Measurements from ENCODE around the gene UNG. TPM values are rescaled to one million over a fixed set of nuclear protein-coding genes. Genes with fewer than 3 reads are reported as not detected.

The UNG gene
- total RNA-seq, 1 experiment from 2014 or later: 99.0 TPM

DNA sequence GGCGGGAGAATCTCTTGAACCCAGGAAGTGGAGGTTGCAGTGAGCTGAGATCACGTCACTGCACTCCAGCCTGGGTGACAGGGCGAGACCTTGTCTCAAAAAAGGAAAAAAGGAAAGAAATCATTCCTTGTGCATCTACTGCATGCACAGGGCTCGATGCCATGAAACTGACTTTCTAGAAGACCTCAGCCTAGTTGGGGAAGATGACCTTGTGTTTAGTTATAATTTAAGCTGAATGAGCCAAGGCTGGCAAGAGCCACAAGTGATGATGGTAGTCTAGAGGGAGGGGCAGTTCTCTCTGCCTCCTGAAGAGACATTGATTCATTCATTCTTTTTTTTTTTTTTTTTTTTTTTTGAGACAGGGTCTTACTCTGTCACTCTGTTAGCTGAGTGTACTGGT lies 43.2 kb downstream of the UNG start:
- ChIA-PET CTCF (interaction anchor here (1.1 kb wide), 1 partner anchor 29 kb away, joined by 3 read pairs; no protein-coding TSS in a partner anchor), RAD21 (ENCODE audit: low non-redundant PET in 1 of 2, low total read pairs in 2 of 2, uncharacterized antibody in 2 of 2, unreplicated experiment in 2 of 2) (interaction anchor here in 1 of 2 experiments (0.6 kb wide), 1 partner anchor 463 kb away, joined by 7 read pairs; no protein-coding TSS in a partner anchor), POLR2A (interaction anchor here (0.7 kb wide), 1 partner anchor 11 kb away, joined by 6 read pairs; no protein-coding TSS in a partner anchor)
- no peak overlapping the region for H3K9ac ChIP-seq (ENCODE audit: low read length)
- no peaks in the 10 kb centered on the region for H3K9me3 ChIP-seq (ENCODE audit: control insufficient read depth in 1 of 2, insufficient read depth in 1 of 2, low read depth in 1 of 2, low read length in 2 of 2)
- no peak overlapping the region for H3K4me3 ChIP-seq (replicated peaks in 1 of 2; ENCODE audit: low read depth in 1 of 2, low read length in 2 of 2)
- H3K27ac ChIP-seq (ENCODE audit: low read depth, low read length): no peak overlapping the region
- no peaks in the 10 kb centered on the region for H3K79me2 ChIP-seq (ENCODE audit: insufficient read depth, low read length)
- H3K4me2 ChIP-seq (ENCODE audit: low read length): no peak overlapping the region
- DNase-seq (ENCODE audit: low read depth, low spot score) (no peak), ATAC-seq (no peak)
- H3K36me3 ChIP-seq (ENCODE audit: control insufficient read depth in 1 of 2, insufficient read depth in 2 of 2, low read length in 2 of 2): no peaks in the 10 kb centered on the region
- no peak overlapping the region for H2AFZ ChIP-seq (ENCODE audit: low read depth, low read length, poor library complexity, severe bottlenecking)
- intact Hi-C loops (cut with micrococcal nuclease): no loop called here
- no TSS peak for BruUV-seq (replicated peaks)
- TF ChIP-seq, protein P1, sequence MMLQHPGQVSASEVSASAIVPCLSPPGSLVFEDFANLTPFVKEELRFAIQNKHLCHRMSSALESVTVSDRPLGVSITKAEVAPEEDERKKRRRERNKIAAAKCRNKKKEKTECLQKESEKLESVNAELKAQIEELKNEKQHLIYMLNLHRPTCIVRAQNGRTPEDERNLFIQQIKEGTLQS (IDR thresholded peaks at IDR 0.05): no peak
- TF ChIP-seq, protein P2, sequence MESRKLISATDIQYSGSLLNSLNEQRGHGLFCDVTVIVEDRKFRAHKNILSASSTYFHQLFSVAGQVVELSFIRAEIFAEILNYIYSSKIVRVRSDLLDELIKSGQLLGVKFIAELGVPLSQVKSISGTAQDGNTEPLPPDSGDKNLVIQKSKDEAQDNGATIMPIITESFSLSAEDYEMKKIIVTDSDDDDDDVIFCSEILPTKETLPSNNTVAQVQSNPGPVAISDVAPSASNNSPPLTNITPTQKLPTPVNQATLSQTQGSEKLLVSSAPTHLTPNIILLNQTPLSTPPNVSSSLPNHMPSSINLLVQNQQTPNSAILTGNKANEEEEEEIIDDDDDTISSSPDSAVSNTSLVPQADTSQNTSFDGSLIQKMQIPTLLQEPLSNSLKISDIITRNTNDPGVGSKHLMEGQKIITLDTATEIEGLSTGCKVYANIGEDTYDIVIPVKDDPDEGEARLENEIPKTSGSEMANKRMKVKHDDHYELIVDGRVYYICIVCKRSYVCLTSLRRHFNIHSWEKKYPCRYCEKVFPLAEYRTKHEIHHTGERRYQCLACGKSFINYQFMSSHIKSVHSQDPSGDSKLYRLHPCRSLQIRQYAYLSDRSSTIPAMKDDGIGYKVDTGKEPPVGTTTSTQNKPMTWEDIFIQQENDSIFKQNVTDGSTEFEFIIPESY (IDR thresholded peaks at IDR 0.05; ENCODE audit: extremely low read depth, insufficient replicate concordance, low read length): no peak
- TF ChIP-seq FOSL1 (IDR thresholded peaks at IDR 0.05; ENCODE audit: low read depth) (no peak), RAD21 (IDR thresholded peaks at IDR 0.05; ENCODE audit: low read depth) (no peak), POLR2AphosphoS5 (IDR thresholded peaks at IDR 0.05; ENCODE audit: low read depth, low read length) (no peak), EGR1 (IDR thresholded peaks at IDR 0.05; ENCODE audit: low read depth) (no peak), SIN3A (IDR thresholded peaks at IDR 0.05; ENCODE audit: low read depth) (no peak), ELF1 (IDR thresholded peaks at IDR 0.05; ENCODE audit: borderline replicate concordance, low read depth) (no peak), EZH2 (IDR thresholded peaks at IDR 0.05) (no peak), CEBPB (IDR thresholded peaks at IDR 0.05; ENCODE audit: low read depth) (no peak), SRF (IDR thresholded peaks at IDR 0.05; ENCODE audit: low read depth) (no peak), EZH2phosphoT487 (IDR thresholded peaks at IDR 0.05; ENCODE audit: borderline replicate concordance) (no peak), POLR2A (IDR thresholded peaks at IDR 0.05; ENCODE audit: borderline replicate concordance, extremely low read depth, insufficient read depth, insufficient read length) (no peak), YY1 (IDR thresholded peaks at IDR 0.05; ENCODE audit: extremely low read depth, insufficient replicate concordance, low read depth, low read length) (no peak)
- TF ChIP-seq, protein P3, sequence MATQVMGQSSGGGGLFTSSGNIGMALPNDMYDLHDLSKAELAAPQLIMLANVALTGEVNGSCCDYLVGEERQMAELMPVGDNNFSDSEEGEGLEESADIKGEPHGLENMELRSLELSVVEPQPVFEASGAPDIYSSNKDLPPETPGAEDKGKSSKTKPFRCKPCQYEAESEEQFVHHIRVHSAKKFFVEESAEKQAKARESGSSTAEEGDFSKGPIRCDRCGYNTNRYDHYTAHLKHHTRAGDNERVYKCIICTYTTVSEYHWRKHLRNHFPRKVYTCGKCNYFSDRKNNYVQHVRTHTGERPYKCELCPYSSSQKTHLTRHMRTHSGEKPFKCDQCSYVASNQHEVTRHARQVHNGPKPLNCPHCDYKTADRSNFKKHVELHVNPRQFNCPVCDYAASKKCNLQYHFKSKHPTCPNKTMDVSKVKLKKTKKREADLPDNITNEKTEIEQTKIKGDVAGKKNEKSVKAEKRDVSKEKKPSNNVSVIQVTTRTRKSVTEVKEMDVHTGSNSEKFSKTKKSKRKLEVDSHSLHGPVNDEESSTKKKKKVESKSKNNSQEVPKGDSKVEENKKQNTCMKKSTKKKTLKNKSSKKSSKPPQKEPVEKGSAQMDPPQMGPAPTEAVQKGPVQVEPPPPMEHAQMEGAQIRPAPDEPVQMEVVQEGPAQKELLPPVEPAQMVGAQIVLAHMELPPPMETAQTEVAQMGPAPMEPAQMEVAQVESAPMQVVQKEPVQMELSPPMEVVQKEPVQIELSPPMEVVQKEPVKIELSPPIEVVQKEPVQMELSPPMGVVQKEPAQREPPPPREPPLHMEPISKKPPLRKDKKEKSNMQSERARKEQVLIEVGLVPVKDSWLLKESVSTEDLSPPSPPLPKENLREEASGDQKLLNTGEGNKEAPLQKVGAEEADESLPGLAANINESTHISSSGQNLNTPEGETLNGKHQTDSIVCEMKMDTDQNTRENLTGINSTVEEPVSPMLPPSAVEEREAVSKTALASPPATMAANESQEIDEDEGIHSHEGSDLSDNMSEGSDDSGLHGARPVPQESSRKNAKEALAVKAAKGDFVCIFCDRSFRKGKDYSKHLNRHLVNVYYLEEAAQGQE (IDR thresholded peaks at IDR 0.05; ENCODE audit: low read depth): no peak
- TF ChIP-seq, protein P4, sequence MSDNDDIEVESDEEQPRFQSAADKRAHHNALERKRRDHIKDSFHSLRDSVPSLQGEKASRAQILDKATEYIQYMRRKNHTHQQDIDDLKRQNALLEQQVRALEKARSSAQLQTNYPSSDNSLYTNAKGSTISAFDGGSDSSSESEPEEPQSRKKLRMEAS (IDR thresholded peaks at IDR 0.05): no peak
- no peaks in the 10 kb centered on the region for H3K4me1 ChIP-seq (ENCODE audit: control insufficient read depth in 1 of 2, insufficient read depth in 2 of 2, low read length in 2 of 2)
- H3K9me2 ChIP-seq (ENCODE audit: insufficient read depth): no peaks in the 10 kb centered on the region
- H4K20me1 ChIP-seq (ENCODE audit: insufficient read depth): no peaks in the 10 kb centered on the region
- H3K27me3 ChIP-seq (ENCODE audit: insufficient read depth, low read length): no peaks in the 10 kb centered on the region

Measured in HCT116 (cell line).